GM21717 (cell line): ENCODE results near the gene OSTC.

Experiments
- ATAC-seq: cut with Tn5 transposase; IDR thresholded peaks from one replicate; pipeline ENCODE4 v1.9.1; 2021; ENCODE audit warnings: mild to moderate bottlenecking, moderate library complexity; ENCODE audit not compliant: unreplicated experiment

OSTC gene

GRCh38 chr4:108650212-108651013 lies at the start of gene OSTC:
Gene OSTC (plus strand): TSS chr4:108650599. CDS start chr4:108650656, 57 bp downstream.
- peak; percentile 93 for ATAC-seq

DNA sequence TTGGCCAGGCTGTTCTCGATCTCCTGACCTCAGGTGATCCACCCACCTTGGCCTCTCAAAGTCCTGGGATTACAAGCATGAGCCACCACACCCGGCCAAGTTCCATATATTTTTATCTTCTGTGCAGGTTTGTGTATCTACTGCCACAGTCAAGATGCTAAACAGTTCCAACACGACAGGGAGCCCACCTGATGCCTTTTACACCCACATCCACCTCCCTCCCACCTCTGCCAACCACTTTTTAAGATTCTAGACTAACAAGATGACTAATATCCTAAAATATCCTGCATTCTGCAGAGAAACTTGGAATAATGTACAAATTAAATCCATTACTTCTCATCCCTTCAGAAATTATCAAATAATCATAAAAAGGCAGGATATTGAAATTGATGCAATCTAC lies 49.3 kb upstream of the OSTC start:
- no peak for ATAC-seq

- ATAC-seq = no peak
Measured at GRCh38 chr4:108601532-108601931, 48.9 kb upstream of the OSTC start.

- no peak for ATAC-seq
Measured at GRCh38 chr4:108602163-108602562, 48.2 kb upstream of the OSTC start.

- ATAC-seq = no peak
Measured at GRCh38 chr4:108607079-108607815, 43.2 kb upstream of the OSTC start.

DNA sequence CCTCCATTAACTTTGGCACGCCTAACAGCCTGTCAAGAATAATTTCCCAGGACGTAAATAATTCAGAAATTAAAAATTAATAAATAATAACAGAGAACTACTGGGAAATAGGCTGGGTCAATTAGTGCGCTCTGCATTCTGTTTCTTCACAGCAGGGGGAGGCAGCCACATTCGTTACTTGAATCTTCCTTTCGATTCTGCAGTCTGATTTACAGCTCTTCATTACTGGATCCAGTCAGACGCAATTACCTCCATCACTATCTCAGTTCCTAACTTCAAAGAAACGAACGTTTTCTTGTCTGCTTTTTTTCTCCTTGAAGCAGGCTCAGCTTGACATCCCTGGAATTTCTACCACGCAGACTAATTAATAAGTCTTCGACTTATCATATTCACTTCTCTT lies 39.0 kb upstream of the OSTC start:
- no peak for ATAC-seq

DNA sequence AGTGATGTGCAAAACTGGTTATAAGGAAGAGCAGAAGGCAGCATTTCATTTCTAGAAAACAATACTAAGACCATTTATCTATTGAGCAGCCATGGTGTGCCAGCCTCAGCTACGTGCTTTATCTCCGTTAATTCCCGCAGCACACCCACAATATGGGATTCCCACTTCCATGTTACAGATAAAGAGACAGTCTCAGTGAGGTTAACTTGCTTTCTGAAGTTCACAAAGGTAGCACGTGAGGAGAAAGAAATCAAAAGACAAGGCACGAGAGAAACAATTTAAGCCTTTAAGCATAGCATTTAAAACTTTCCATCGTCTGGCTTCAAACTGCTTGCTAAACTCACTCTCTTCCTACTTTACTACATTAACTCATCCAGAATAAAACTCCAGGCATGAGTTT lies 38.0 kb upstream of the OSTC start:
- no peak for ATAC-seq

DNA sequence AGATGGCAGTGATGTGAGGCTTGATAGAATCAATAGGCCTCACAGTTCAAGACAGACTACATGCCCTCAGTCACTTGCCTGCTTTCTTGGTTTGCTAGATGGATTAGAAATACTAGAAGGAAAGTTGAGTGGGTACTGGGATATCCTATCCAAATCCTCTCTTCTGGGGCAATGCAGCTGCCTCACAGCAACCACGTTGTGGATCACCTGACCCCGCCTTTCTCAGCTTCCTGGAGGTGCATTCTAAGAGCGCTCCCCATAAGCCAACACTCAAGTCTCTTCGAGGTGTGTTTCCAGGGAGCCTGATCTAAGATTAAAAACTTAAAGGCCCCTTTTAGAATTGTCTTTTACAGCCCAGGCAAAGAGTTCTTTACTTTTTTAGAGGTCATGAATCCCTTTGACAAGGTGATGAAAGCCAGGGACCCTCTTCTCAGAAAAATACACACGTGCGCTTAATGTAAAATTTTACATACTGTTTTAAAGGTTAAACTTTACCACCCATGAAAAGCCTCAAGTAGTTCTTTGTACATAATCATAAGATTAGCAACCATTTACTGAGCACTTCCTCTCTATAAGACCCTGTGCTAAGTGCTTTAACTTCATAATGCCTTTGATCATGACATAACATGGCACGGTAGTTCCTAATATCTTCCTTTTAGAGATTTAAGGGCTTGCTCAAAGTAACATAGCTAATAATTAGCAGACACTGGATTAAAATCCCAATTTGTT lies 30.9 kb upstream of the OSTC start:
- no peak for ATAC-seq

- peak; percentile 100 for ATAC-seq
Measured at GRCh38 chr4:108620101-108620932, 30.1 kb upstream of the OSTC start, which contains the start of gene RPL34. Gene RPL34 (plus strand): TSS chr4:108620576. CDS start chr4:108621960, 1,384 bp downstream.

GRCh38 chr4:108620933-108621905 lies 29.2 kb upstream of the OSTC start:
- ATAC-seq = peak; percentile 23

GRCh38 chr4:108622022-108622421 lies 28.4 kb upstream of the OSTC start:
- no peak for ATAC-seq

DNA sequence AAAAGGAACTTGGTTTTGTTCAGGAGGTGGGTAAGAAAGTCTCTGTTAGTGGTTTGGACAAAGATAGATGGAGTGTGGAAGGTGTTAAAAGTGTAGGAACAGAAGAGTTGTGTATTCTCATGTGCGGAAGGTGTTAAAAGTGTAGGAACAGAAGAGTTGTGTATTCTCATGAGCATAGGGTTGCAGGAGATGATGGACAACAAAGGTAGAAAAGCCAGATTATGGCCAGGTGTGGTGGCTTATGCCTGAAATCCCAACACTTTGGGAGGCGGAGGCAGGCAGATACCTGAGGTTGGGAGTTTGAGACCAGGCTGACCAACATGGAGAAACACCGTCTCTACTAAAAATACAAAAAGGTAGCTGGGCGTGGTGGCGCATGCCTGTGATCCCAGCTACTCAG lies 27.6 kb upstream of the OSTC start:
- no peak for ATAC-seq

- ATAC-seq = no peak
Measured at GRCh38 chr4:108624263-108625056, 25.9 kb upstream of the OSTC start.

- no peak for ATAC-seq
Measured at GRCh38 chr4:108626056-108626455, 24.3 kb upstream of the OSTC start.

- no peak for ATAC-seq
Measured at GRCh38 chr4:108628411-108628810, 22.0 kb upstream of the OSTC start.

DNA sequence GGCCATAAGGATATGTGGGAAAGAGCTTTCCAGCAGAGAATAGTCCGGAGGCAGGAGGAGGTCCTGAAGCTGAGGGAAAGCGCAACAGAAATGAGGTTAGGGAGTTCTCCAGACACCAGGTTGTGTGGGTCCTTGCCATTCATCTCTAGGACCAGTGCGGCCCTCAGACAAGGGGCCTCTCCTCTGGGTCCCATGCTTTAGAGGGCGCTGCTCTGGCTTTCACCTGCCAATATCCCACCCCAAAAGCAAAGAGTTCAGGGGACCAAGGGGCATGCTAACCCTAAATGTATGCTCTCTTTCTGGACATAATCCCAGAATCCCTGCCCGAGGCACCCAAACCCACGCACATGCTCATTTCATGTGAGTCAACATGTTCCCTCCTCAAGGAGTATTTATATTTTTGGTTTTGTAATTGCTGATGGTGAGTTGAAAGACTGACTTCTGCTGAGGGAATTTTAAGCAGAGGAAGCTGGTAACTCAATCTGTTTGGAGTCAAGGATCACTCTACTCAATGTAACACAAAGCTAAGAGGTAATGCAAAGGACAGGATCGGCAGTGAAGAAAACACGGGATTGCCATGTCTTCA lies 15.2 kb upstream of the OSTC start:
- ATAC-seq = no peak

GRCh38 chr4:108636246-108636645 lies 14.2 kb upstream of the OSTC start:
- ATAC-seq = no peak

DNA sequence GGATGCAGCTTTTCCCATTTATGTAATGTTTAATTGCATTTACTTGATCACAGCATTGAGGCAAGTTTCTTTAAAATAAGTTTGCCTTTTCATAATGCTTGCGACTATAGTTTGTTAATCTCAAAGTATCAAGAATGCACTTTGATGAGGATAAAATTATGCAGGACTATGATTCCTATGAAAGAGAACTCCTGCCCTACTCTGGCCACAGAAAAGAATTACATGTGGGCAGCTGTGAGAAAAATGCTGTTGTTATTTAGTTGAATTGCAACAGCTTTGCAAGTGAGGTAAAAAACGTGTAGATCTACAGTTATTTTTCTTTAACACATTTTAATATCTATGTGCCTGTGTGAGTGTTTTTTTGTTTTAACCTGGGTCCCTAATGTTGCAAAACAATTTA lies 12.5 kb upstream of the OSTC start:
- no peak for ATAC-seq
